Measurements from ENCODE around the gene ASB5. TPM values are rescaled to one million over a fixed set of nuclear protein-coding genes. Genes with fewer than 3 reads are reported as not detected.
"Not testable (repeated sequence)": the region's sequence is repeated elsewhere in the genome, so short reads cannot be mapped to it uniquely, and the experiment has no call there.

ASB5 gene
- total and polyA plus RNA-seq, 4 experiments from 2014 or later, result not detected

DNA sequence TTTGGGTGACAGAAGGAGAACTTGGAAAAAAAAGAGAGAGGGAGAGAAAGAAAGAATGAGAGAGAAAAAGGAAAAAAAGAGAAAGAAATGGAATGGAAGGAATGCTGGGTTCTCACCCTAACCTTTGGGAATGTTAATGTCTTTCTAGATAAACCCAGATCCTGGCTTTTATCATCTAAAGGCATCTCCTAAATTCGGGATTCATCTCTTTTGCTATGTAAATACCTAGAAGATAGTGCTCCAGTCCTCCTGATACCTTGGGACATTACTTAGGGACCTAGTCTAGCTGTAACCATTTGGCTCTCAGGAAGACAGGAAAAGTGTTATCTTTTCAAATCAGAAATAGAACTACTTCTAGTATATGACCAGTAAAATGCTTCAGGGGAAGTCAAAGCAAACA, 34.9 kb upstream of the ASB5 start:
- POLR2A ChIA-PET (ENCODE audit: partially characterized antibody), result no interaction called here
- Histone ChIP-seq H3K9me3 (ENCODE audit: control insufficient read depth in 1 of 2, low read length in 2 of 2) (no peaks in the 10 kb centered on the region), H3K4me1 (ENCODE audit: insufficient read depth, low read length) (no peaks in the 10 kb centered on the region), H3K27me3 (ENCODE audit: insufficient read depth, low read length) (peaks cover 9% of the 10 kb centered on the region), H3K27ac (ENCODE audit: low read depth, low read length) (no peak overlapping the region), H3K36me3 (ENCODE audit: insufficient read depth, low read length) (no peaks in the 10 kb centered on the region), H3K4me3 (ENCODE audit: low read length in 2 of 2) (no peak overlapping the region)
- H3K27ac Mint-ChIP-seq, result no peak overlapping the region
- H3K4me3 Mint-ChIP-seq, result no peak overlapping the region
- no peaks in the 10 kb centered on the region for H3K36me3 Mint-ChIP-seq
- DNase-seq, result no peak
- H3K4me1 Mint-ChIP-seq, result no peaks in the 10 kb centered on the region
- H3K27me3 Mint-ChIP-seq, result peaks cover 17 to 31% of the 10 kb centered on the region in 2 donors
- no peaks in the 10 kb centered on the region for H3K9me3 Mint-ChIP-seq
- intact Hi-C loops (cut with micrococcal nuclease), result no loop called here
- CTCF ChIA-PET (ENCODE audit: partially characterized antibody), result no interaction called here

DNA sequence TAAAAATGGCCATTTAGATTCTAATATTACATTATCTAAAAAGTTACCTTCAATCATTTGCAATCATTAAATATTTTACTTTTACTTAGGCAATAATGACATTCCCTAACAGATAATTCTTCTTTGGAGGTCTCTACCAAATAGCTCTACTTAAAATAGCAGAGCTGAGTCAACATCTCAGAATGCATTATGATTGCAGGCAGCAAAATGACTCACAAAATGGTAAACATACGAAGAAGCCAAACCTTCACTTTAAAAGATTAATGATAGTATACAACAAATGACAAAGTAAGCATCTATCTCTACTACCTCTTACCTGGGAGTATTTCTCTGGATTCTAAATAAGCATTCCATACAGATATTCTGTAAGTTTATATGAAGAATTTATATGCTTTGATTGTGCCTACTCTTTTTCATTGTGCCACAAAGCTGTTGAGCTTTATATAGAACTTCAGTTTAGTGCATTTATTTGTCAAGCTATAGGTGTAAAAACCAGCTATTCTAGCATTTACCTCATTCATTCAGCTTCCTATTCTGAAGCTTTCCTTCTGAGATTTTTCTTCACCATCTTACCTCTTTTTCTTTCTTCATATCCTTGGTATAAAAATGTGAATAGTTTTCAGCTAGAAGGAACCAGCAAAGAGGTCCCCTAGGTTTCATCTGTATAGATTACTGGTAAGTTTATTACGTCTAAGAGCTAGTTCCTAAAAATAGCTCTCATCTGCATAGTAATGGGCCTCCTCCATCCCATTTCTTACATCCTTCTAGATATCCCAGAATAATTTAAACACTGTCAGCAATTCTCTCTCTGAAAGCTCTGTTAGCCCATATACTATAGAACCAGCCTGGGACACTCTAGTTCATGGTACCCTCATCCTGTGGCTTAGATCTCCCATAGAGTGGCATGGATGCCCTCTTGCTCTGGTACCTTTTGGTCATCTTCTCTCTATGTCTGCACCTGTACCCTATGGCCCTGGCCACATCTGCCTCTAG, 33.6 kb upstream of the ASB5 start:
- no peak overlapping the region for H3K27ac ChIP-seq (ENCODE audit: low read depth, low read length)
- Mint-ChIP-seq H3K27ac (no peak overlapping the region), H3K9me3 (no peaks in the 10 kb centered on the region), H3K27me3 (peaks cover 15 to 24% of the 10 kb centered on the region in 2 donors), H3K36me3 (no peaks in the 10 kb centered on the region), H3K4me3 (no peak overlapping the region), H3K4me1 (no peaks in the 10 kb centered on the region)
- H3K9me3 ChIP-seq (ENCODE audit: control insufficient read depth in 1 of 2, low read length in 2 of 2), result no peaks in the 10 kb centered on the region
- no peak for DNase-seq
- ChIA-PET CTCF (ENCODE audit: partially characterized antibody) (no interaction called here), POLR2A (ENCODE audit: partially characterized antibody) (no interaction called here)
- no peak overlapping the region for H3K4me3 ChIP-seq (ENCODE audit: low read length in 2 of 2)
- H3K27me3 ChIP-seq (ENCODE audit: insufficient read depth, low read length), result peaks cover 6% of the 10 kb centered on the region
- H3K4me1 ChIP-seq (ENCODE audit: insufficient read depth, low read length), result no peaks in the 10 kb centered on the region
- no peaks in the 10 kb centered on the region for H3K36me3 ChIP-seq (ENCODE audit: insufficient read depth, low read length)
- intact Hi-C loops (cut with micrococcal nuclease), result no loop called here

DNA sequence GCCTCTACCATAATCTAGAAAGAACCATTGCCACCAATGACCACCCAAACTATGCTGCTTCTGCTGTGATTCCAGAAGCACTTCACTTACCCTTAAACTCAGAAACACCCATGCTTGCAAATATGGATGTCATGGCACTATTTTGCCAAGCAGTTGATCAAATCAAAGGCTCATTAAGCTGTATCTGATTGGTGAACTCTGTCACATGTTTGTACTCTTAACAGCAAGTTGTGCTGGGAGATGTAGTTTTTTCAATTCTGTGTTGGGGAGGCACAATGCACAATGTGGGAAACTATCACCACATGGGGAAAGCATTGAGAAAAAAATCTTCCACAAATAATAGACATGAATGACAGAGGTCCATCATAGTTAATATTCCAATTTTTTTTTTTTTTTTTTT, 31.5 kb upstream of the ASB5 start:
- Mint-ChIP-seq H3K4me1 (no peaks in the 10 kb centered on the region), H3K27ac (no peak overlapping the region), H3K9me3 (no peaks in the 10 kb centered on the region), H3K36me3 (no peaks in the 10 kb centered on the region), H3K4me3 (no peak overlapping the region), H3K27me3 (peaks cover 14 to 17% of the 10 kb centered on the region in 2 donors)
- Histone ChIP-seq H3K4me1 (ENCODE audit: insufficient read depth, low read length) (no peaks in the 10 kb centered on the region), H3K27ac (ENCODE audit: low read depth, low read length) (no peak overlapping the region), H3K9me3 (ENCODE audit: control insufficient read depth in 1 of 2, low read length in 2 of 2) (no peaks in the 10 kb centered on the region), H3K4me3 (ENCODE audit: low read length in 2 of 2) (no peak overlapping the region), H3K36me3 (ENCODE audit: insufficient read depth, low read length) (no peaks in the 10 kb centered on the region), H3K27me3 (ENCODE audit: insufficient read depth, low read length) (peaks cover 3% of the 10 kb centered on the region)
- POLR2A ChIA-PET (ENCODE audit: partially characterized antibody), result no interaction called here
- CTCF ChIA-PET (ENCODE audit: partially characterized antibody), result no interaction called here
- intact Hi-C loops (cut with micrococcal nuclease), result no loop called here
- no peak for DNase-seq

DNA sequence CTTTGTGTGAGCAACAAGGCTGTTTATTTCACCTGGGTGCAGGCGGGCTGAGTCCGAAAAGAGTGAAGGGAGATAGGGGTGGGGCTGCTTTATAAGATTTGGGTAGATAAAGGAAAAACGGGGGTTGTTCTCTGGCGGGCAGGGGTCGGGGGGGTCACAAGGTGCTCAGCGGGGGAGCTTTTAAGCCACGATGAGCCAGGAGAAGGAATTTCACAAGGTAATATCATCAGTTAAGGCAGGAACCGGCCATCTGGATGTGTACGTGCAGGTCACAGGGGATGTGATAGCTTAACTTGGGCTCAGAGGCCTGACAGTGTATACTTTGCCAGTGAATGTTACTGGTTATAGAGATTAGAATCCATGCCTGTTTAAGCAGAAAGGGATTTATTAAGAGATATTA, 31.0 kb upstream of the ASB5 start:
- H3K9me3 Mint-ChIP-seq, result no peaks in the 10 kb centered on the region
- ChIA-PET POLR2A (ENCODE audit: partially characterized antibody) (no interaction called here), CTCF (ENCODE audit: partially characterized antibody) (no interaction called here)
- no peaks in the 10 kb centered on the region for H3K4me1 ChIP-seq (ENCODE audit: insufficient read depth, low read length)
- intact Hi-C loops (cut with micrococcal nuclease), result no loop called here
- no peak overlapping the region for H3K4me3 ChIP-seq (ENCODE audit: low read length in 2 of 2)
- peaks cover 11 to 15% of the 10 kb centered on the region in 2 donors for H3K27me3 Mint-ChIP-seq
- no peaks in the 10 kb centered on the region for H3K36me3 Mint-ChIP-seq
- DNase-seq, result no peak
- H3K9me3 ChIP-seq (ENCODE audit: control insufficient read depth in 1 of 2, low read length in 2 of 2), result no peaks in the 10 kb centered on the region
- no peak overlapping the region for H3K4me3 Mint-ChIP-seq
- no peak overlapping the region for H3K27ac Mint-ChIP-seq
- H3K27me3 ChIP-seq (ENCODE audit: insufficient read depth, low read length), result peaks cover 3% of the 10 kb centered on the region
- H3K27ac ChIP-seq (ENCODE audit: low read depth, low read length), result no peak overlapping the region
- H3K36me3 ChIP-seq (ENCODE audit: insufficient read depth, low read length), result no peaks in the 10 kb centered on the region
- no peaks in the 10 kb centered on the region for H3K4me1 Mint-ChIP-seq

DNA sequence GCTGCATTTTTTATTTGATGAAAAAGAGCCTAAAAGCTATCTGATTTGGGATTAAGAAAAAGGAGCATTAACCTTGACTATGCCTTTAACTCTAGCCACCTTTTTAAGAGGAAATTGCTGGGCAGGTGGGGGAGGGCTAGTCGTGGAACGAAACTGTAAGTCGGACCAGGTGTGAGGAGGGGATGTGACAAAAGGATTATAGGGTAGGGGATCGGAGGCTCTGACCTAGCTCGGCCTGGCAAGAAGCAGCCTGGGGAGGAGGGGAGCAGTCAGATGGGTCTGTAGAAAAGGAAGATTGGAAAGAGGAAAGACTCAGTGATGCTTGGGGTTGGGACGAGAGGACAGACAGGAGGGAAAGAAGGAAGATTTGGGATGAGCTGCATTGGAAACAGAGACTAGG, 29.6 kb upstream of the ASB5 start:
- Mint-ChIP-seq H3K27me3 (peaks cover 7 to 9% of the 10 kb centered on the region in 2 donors), H3K4me1 (no peaks in the 10 kb centered on the region), H3K36me3 (no peaks in the 10 kb centered on the region), H3K4me3 (no peak overlapping the region), H3K9me3 (no peaks in the 10 kb centered on the region), H3K27ac (no peak overlapping the region)
- peaks cover 3% of the 10 kb centered on the region for H3K27me3 ChIP-seq (ENCODE audit: insufficient read depth, low read length)
- no peaks in the 10 kb centered on the region for H3K36me3 ChIP-seq (ENCODE audit: insufficient read depth, low read length)
- H3K27ac ChIP-seq (ENCODE audit: low read depth, low read length), result no peak overlapping the region
- no peak overlapping the region for H3K4me3 ChIP-seq (ENCODE audit: low read length in 2 of 2)
- intact Hi-C loops (cut with micrococcal nuclease), result no loop called here
- ChIA-PET CTCF (ENCODE audit: partially characterized antibody) (no interaction called here), POLR2A (ENCODE audit: partially characterized antibody) (no interaction called here)
- DNase-seq, result no peak
- H3K4me1 ChIP-seq (ENCODE audit: insufficient read depth, low read length), result no peaks in the 10 kb centered on the region
- no peaks in the 10 kb centered on the region for H3K9me3 ChIP-seq (ENCODE audit: control insufficient read depth in 1 of 2, low read length in 2 of 2)

DNA sequence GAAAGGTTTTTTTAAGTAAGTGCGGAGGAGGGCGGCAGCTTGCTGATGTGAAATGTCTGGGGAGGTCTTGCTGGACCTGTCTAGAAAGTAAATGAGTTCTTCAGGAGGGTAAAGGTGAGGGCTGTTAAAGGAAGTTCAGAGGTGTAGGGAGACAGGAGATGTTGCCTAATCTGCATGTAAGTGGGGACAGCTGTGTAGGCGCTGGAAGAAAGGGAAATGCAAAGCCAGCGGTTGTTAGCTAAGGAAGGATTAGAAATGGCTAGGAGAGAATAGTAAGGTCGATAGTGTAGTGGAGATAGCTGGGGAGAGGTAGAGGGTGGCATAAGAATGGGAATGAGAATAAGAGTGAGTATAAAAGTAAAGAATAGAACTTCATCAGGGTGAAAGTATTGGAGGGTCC, 26.9 kb upstream of the ASB5 start:
- POLR2A ChIA-PET (ENCODE audit: partially characterized antibody); H3K4me1 Mint-ChIP-seq; CTCF ChIA-PET (ENCODE audit: partially characterized antibody); H3K4me3 ChIP-seq (ENCODE audit: low read length in 2 of 2); H3K27me3 Mint-ChIP-seq; H3K27ac Mint-ChIP-seq; intact Hi-C loops (cut with micrococcal nuclease); H3K9me3 Mint-ChIP-seq; H3K4me3 Mint-ChIP-seq; H3K36me3 Mint-ChIP-seq; H3K27me3 ChIP-seq (ENCODE audit: insufficient read depth, low read length); H3K4me1 ChIP-seq (ENCODE audit: insufficient read depth, low read length); DNase-seq; H3K36me3 ChIP-seq (ENCODE audit: insufficient read depth, low read length); H3K27ac ChIP-seq (ENCODE audit: low read depth, low read length); H3K9me3 ChIP-seq (ENCODE audit: control insufficient read depth in 1 of 2, low read length in 2 of 2): not testable (repeated sequence)

DNA sequence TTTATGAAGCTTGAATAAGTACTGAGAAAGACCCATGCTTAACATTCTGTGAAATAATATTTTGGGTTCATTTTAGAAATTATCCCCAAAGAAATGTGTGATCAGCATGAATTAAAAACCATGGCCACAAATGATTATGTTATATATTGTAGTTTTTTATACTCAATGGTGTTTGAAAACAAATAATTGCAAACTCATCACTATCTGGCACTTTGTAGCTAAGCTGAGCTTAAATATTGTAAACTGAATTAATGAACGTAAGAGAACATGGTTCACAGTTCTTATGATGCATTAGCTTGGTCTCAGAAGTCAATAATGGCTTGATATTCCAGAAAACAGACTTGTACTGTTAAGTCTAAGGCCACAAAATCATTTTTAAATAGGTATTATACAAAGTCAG, 24.6 kb upstream of the ASB5 start:
- Mint-ChIP-seq H3K4me3 (no peak overlapping the region), H3K9me3 (peaks cover 0 to 1% (median 0%) of the 10 kb centered on the region in 8 donors), H3K36me3 (no peaks in the 10 kb centered on the region), H3K4me1 (no peaks in the 10 kb centered on the region), H3K27me3 (peaks cover 0 to 2% of the 10 kb centered on the region in 2 donors), H3K27ac (no peak overlapping the region)
- intact Hi-C loops (cut with micrococcal nuclease), result no loop called here
- no peaks in the 10 kb centered on the region for H3K4me1 ChIP-seq (ENCODE audit: insufficient read depth, low read length)
- no peaks in the 10 kb centered on the region for H3K27me3 ChIP-seq (ENCODE audit: insufficient read depth, low read length)
- CTCF ChIA-PET (ENCODE audit: partially characterized antibody), result interaction anchor here (1.3 kb wide), 1 partner anchor 47 kb away, joined by 4 read pairs; no protein-coding TSS in a partner anchor
- H3K36me3 ChIP-seq (ENCODE audit: insufficient read depth, low read length), result no peaks in the 10 kb centered on the region
- H3K9me3 ChIP-seq (ENCODE audit: control insufficient read depth in 1 of 2, low read length in 2 of 2), result no peaks in the 10 kb centered on the region
- no peak overlapping the region for H3K4me3 ChIP-seq (ENCODE audit: low read length in 2 of 2)
- POLR2A ChIA-PET (ENCODE audit: partially characterized antibody), result no interaction called here
- H3K27ac ChIP-seq (ENCODE audit: low read depth, low read length), result no peak overlapping the region
- DNase-seq, result no peak

Data from CD4-positive, alpha-beta memory T cell (primary cell).